H9 (cell line): Measurements from ENCODE around the gene SVEP1. TPM values are rescaled to one million over a fixed set of nuclear protein-coding genes. Genes with fewer than 3 reads are reported as not detected.

Experiments
- DNase-seq: peaks from one replicate; pipeline ENCODE4 v3.0.0-alpha.2; 2017
- H2AFZ ChIP-seq: one replicate; pipeline ENCODE4 v1.6.1; 2013; ENCODE audit warnings: mild to moderate bottlenecking, low read length, control low read depth, moderate library complexity
- H2AK5ac ChIP-seq: 2 replicates; pipeline ENCODE4 v1.6.1; 2013; ENCODE audit warnings: low read length, control low read depth, mixed read lengths; ENCODE audit not compliant: insufficient read length
- H2BK120ac ChIP-seq: one replicate; pipeline ENCODE4 v1.6.1; 2013; ENCODE audit warnings: low read depth, mild to moderate bottlenecking, low read length, control low read depth, inconsistent platforms; ENCODE audit not compliant: poor library complexity, severe bottlenecking
- H2BK12ac ChIP-seq: 2 replicates; pipeline ENCODE4 v1.6.1; 2013; ENCODE audit warnings: low read length, control low read depth, mixed read lengths, low read depth; ENCODE audit not compliant: insufficient read length
- H2BK15ac ChIP-seq: 2 replicates; pipeline ENCODE4 v1.6.1; 2013; ENCODE audit warnings: low read depth, low read length, control low read depth
- H2BK20ac ChIP-seq: one replicate; pipeline ENCODE4 v1.6.1; 2013; ENCODE audit warnings: low read depth, mild to moderate bottlenecking, low read length, control low read depth, inconsistent platforms; ENCODE audit not compliant: poor library complexity, severe bottlenecking
- H2BK5ac ChIP-seq: 2 replicates; pipeline ENCODE4 v1.6.1; 2013; ENCODE audit warnings: low read length, control low read depth, mixed read lengths; ENCODE audit not compliant: insufficient read length
- H3K14ac ChIP-seq: 2 replicates; pipeline ENCODE4 v1.6.1; 2013; ENCODE audit warnings: low read length, control low read depth; ENCODE audit not compliant: insufficient read depth
- H3K18ac ChIP-seq: 2 replicates; pipeline ENCODE4 v1.6.1; 2013; ENCODE audit warnings: low read depth, mild to moderate bottlenecking, mixed read lengths, low read length, control low read depth; ENCODE audit not compliant: insufficient read length
- H3K23ac ChIP-seq: 2 replicates; pipeline ENCODE4 v1.6.1; 2013; ENCODE audit warnings: low read length, control low read depth, mixed read lengths, low read depth; ENCODE audit not compliant: insufficient read length
- H3K23me2 ChIP-seq: 2 replicates; pipeline ENCODE4 v1.6.1; 2013; ENCODE audit warnings: low read depth, mild to moderate bottlenecking, mixed read lengths, low read length, control low read depth; ENCODE audit not compliant: insufficient read length, poor library complexity, severe bottlenecking
- H3K27ac ChIP-seq: 2 replicates; pipeline ENCODE4 v1.5.1; 2013; ENCODE audit warnings: low read length, control low read depth, mixed read lengths, low read depth; ENCODE audit not compliant: insufficient read length
- H3K27me3 ChIP-seq: 2 replicates; pipeline ENCODE4 v1.6.1; 2013; ENCODE audit warnings: low read length, control low read depth, inconsistent platforms; ENCODE audit not compliant: insufficient read depth
- H3K4ac ChIP-seq: 2 replicates; pipeline ENCODE4 v1.6.1; 2013; ENCODE audit warnings: low read depth, mild to moderate bottlenecking, control low read depth, inconsistent platforms, low read length, moderate library complexity
- H3K4me1 ChIP-seq: 2 replicates; pipeline ENCODE4 v1.6.1; 2013; ENCODE audit warnings: low read length, control low read depth, inconsistent platforms; ENCODE audit not compliant: insufficient read depth
- H3K4me2 ChIP-seq: 2 replicates; pipeline ENCODE4 v1.6.1; 2013; ENCODE audit warnings: low read length, control low read depth, mixed read lengths; ENCODE audit not compliant: insufficient read length, insufficient read depth
- H3K56ac ChIP-seq: 2 replicates; pipeline ENCODE4 v1.6.1; 2013; ENCODE audit warnings: low read depth, mild to moderate bottlenecking, mixed read lengths, low read length, control low read depth; ENCODE audit not compliant: insufficient read length
- H3K79me1 ChIP-seq: 2 replicates; pipeline ENCODE4 v1.6.1; 2013; ENCODE audit warnings: low read depth, mild to moderate bottlenecking, moderate library complexity, low read length, control low read depth, inconsistent platforms; ENCODE audit not compliant: insufficient read depth, poor library complexity, severe bottlenecking
- H3K79me2 ChIP-seq: 2 replicates; pipeline ENCODE4 v1.6.1; 2013; ENCODE audit warnings: low read length, control low read depth, inconsistent platforms; ENCODE audit not compliant: insufficient read depth
- H3K9ac ChIP-seq: 2 replicates; pipeline ENCODE4 v1.6.1; 2013; ENCODE audit warnings: low read length, control low read depth, mixed read lengths; ENCODE audit not compliant: insufficient read length; ENCODE audit errors: extremely low read depth
- H3K9me3 ChIP-seq: one replicate; pipeline ENCODE4 v1.6.1; 2013; ENCODE audit warnings: low read depth, low read length, inconsistent platforms; ENCODE audit not compliant: control insufficient read depth
- H3T11ph ChIP-seq: one replicate; pipeline ENCODE4 v1.6.1; 2013; ENCODE audit warnings: mild to moderate bottlenecking, low read length, control low read depth, inconsistent platforms
- H4K20me1 ChIP-seq: one replicate; pipeline ENCODE4 v1.6.1; 2013; ENCODE audit not compliant: control insufficient read depth, insufficient read length, insufficient read depth
- H4K5ac ChIP-seq: 2 replicates; pipeline ENCODE4 v1.6.1; 2013; ENCODE audit warnings: low read depth, mild to moderate bottlenecking, mixed read lengths, low read length, control low read depth; ENCODE audit not compliant: insufficient read length
- H4K8ac ChIP-seq: replicated peaks from 2 replicates; pipeline ENCODE4 v1.6.1; 2013; ENCODE audit warnings: low read length, control low read depth, mixed read lengths, low read depth; ENCODE audit not compliant: insufficient read length
- H4K91ac ChIP-seq: 2 replicates; pipeline ENCODE4 v1.6.1; 2013; ENCODE audit warnings: low read depth, mild to moderate bottlenecking, moderate library complexity, mixed read lengths, low read length, control low read depth; ENCODE audit not compliant: insufficient read length
- H3K27ac Mint-ChIP-seq, 3 experiments: 2 replicates in 2 of 3; 3 replicates in 1 of 3; pipeline ENCODE4 v1.8.0; 2020 to 2021; ENCODE audit warnings: mixed read lengths in 3 of 3, mild to moderate bottlenecking in 1 of 3, moderate library complexity in 1 of 3
- H3K27me3 Mint-ChIP-seq: 2 replicates; pipeline ENCODE4 v1.8.0; 2021; ENCODE audit warnings: low read depth, mild to moderate bottlenecking, moderate library complexity, mixed read lengths
- H3K36me3 Mint-ChIP-seq, 3 experiments: 2 replicates in 2 of 3; 3 replicates in 1 of 3; pipeline ENCODE4 v1.8.0; 2020 to 2021; ENCODE audit warnings: low read depth in 3 of 3, mixed read lengths in 3 of 3; ENCODE audit not compliant: insufficient read depth in 1 of 3
- H3K4me1 Mint-ChIP-seq, 2 experiments: 2 replicates each; pipeline ENCODE4 v1.8.0; 2020; ENCODE audit warnings: mixed read lengths in 2 of 2
- H3K4me3 Mint-ChIP-seq, 2 experiments: 2 replicates in 1 of 2; 3 replicates in 1 of 2; pipeline ENCODE4 v1.8.0; 2020 to 2021; ENCODE audit warnings: mild to moderate bottlenecking in 2 of 2, mixed read lengths in 2 of 2, moderate library complexity in 1 of 2
- H3K9me3 Mint-ChIP-seq, 2 experiments: 2 replicates in 1 of 2; 3 replicates in 1 of 2; pipeline ENCODE4 v1.8.0; 2020; ENCODE audit warnings: mild to moderate bottlenecking in 2 of 2, mixed read lengths in 2 of 2, moderate library complexity in 1 of 2
- CTCF ChIP-seq: fragments of 200-600 bp; sonication (generic); conservative IDR thresholded peaks from 3 replicates; pipeline ENCODE4 v1.8.0; 2021; ENCODE audit warnings: antibody characterized with exemption, mild to moderate bottlenecking
- WGBS: extraction: QIAGEN DNeasy Blood & Tissue Kit; methylation state at CpG from one replicate; pipeline ENCODE4 v1.1.7; 2013; ENCODE audit warnings: missing lambda C conversion rate, low lambda C conversion rate, mixed read lengths; ENCODE audit not compliant: insufficient read length; ENCODE audit errors: extremely low coverage; 5-methylcytosine and 5-hydroxymethylcytosine counted together
- total RNA-seq: library from RNA; stranded (reverse); gene quantifications from 2 replicates; pipeline ENCODE4 v1.2.1, GENCODE V29; 2021

The SVEP1 gene
- total RNA-seq, 1 experiment from 2014 or later = 0.17 TPM

DNA sequence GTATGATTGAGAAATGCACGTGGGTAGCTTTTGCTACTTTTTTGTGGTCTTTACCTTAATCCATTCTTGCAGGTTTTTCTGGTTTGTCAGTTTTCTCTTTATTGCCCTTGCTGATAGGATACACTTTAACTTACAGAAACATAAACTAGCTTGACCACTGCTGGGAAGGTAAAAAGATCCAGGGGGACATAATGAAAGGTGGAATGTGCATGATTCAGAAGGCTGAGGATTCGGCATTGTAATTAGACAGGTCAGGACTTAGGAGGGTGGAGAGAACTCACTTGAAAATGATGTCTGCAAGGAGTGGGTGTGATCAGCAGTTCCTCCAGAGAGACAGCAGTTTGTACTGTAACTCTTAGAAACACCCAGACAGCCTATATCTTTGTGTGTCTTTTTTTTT lies 222.0 kb downstream of the SVEP1 start:
- no peak overlapping the region for H2BK5ac ChIP-seq
- H3K23ac ChIP-seq = no peak overlapping the region
- H2BK12ac ChIP-seq = no peak overlapping the region
- H4K8ac ChIP-seq = no peak overlapping the region
- no peaks in the 10 kb centered on the region; a peak in 1 of 5 replicates for H3K9me3 Mint-ChIP-seq
- H2BK20ac ChIP-seq = no peak overlapping the region
- H4K91ac ChIP-seq = no peak overlapping the region
- no peaks in the 10 kb centered on the region for H3K23me2 ChIP-seq
- no peak overlapping the region for H3K4me3 Mint-ChIP-seq
- H3K14ac ChIP-seq = no peak overlapping the region
- no peaks in the 10 kb centered on the region; the same call in 1 of the 2 replicates for H3K27me3 Mint-ChIP-seq
- H3K9ac ChIP-seq = no peak overlapping the region
- H3K27ac ChIP-seq = no peak overlapping the region
- no peak overlapping the region for H3K4me2 ChIP-seq
- no peak overlapping the region for H3T11ph ChIP-seq
- no peak overlapping the region for H4K5ac ChIP-seq
- no peaks in the 10 kb centered on the region for H3K9me3 ChIP-seq
- no peak for DNase-seq
- H3K79me2 ChIP-seq = no peaks in the 10 kb centered on the region
- WGBS = no CpG with 5 or more reads among the region's 2 CpGs
- H3K4ac ChIP-seq = no peak overlapping the region
- H2AFZ ChIP-seq = no peak overlapping the region
- no peak overlapping the region for H2BK15ac ChIP-seq
- H3K79me1 ChIP-seq = no peaks in the 10 kb centered on the region
- TF ChIP-seq CTCF = no peak
- no peak overlapping the region for H3K27ac Mint-ChIP-seq
- H2BK120ac ChIP-seq = no peak overlapping the region
- H3K36me3 Mint-ChIP-seq = no peaks in the 10 kb centered on the region
- no peaks in the 10 kb centered on the region for H3K4me1 ChIP-seq
- no peaks in the 10 kb centered on the region for H4K20me1 ChIP-seq
- no peak overlapping the region for H3K56ac ChIP-seq
- no peaks in the 10 kb centered on the region for H3K27me3 ChIP-seq
- H3K4me1 Mint-ChIP-seq = no peaks in the 10 kb centered on the region
- H2AK5ac ChIP-seq = no peak overlapping the region
- H3K18ac ChIP-seq = no peak overlapping the region
